Loucy (cell line): ENCODE measurements around the gene APELA.

Experiments
- H2AFZ ChIP-seq: fragments of 200-600 bp; sonication (generic); 2 replicates; pipeline ENCODE4 v1.6.0; 2016; ENCODE audit warnings: antibody characterized with exemption, mild to moderate bottlenecking, low read length, moderate library complexity
- H3F3A ChIP-seq: fragments of 200-600 bp; 2 replicates; pipeline ENCODE4 v1.6.0; 2016; ENCODE audit warnings: antibody characterized with exemption, low read depth, mild to moderate bottlenecking
- H3K27me3 ChIP-seq: fragments of 200-600 bp; sonication (generic); 2 replicates; pipeline ENCODE4 v1.6.1; 2014; ENCODE audit warnings: low read length, mild to moderate bottlenecking; ENCODE audit not compliant: insufficient read depth, poor library complexity, severe bottlenecking
- H3K36me3 ChIP-seq: fragments of 200-600 bp; sonication (generic); 2 replicates; pipeline ENCODE4 v1.6.1; 2016; ENCODE audit warnings: low read length; ENCODE audit not compliant: insufficient read depth
- H3K4me1 ChIP-seq: fragments of 200-600 bp; sonication (generic); 2 replicates; pipeline ENCODE4 v1.5.1; 2014; ENCODE audit warnings: low read length, mild to moderate bottlenecking; ENCODE audit not compliant: insufficient read depth, poor library complexity, severe bottlenecking
- H3K4me2 ChIP-seq: fragments of 200-600 bp; sonication (generic); 2 replicates; pipeline ENCODE4 v1.6.0; 2014; ENCODE audit warnings: antibody characterized with exemption, low read length, low read depth, mild to moderate bottlenecking; ENCODE audit not compliant: poor library complexity, severe bottlenecking
- H3K4me3 ChIP-seq: fragments of 200-600 bp; sonication (generic); 2 replicates; pipeline ENCODE4 v1.5.1; 2014; ENCODE audit warnings: low read length, mild to moderate bottlenecking, mixed read lengths; ENCODE audit not compliant: poor library complexity, severe bottlenecking
- H3K79me2 ChIP-seq: fragments of 200-600 bp; sonication (generic); 2 replicates; pipeline ENCODE4 v1.6.1; 2014; ENCODE audit warnings: low read length; ENCODE audit not compliant: insufficient read depth
- H3K9ac ChIP-seq: fragments of 200-600 bp; sonication (generic); 2 replicates; pipeline ENCODE4 v1.6.0; 2014; ENCODE audit warnings: mild to moderate bottlenecking, low read depth, low read length, moderate library complexity; ENCODE audit not compliant: poor library complexity, severe bottlenecking
- H3K9me2 ChIP-seq: fragments of 200-600 bp; sonication (generic); replicated peaks from 2 replicates; pipeline ENCODE4 v1.6.1; 2016; ENCODE audit warnings: low read depth, low read length, mixed read lengths
- H3K9me3 ChIP-seq: fragments of 200-600 bp; sonication (generic); 2 replicates; pipeline ENCODE4 v1.6.1; 2014; ENCODE audit warnings: mild to moderate bottlenecking, antibody characterized with exemption, low read length, low read depth; ENCODE audit not compliant: insufficient read depth
- H4K20me1 ChIP-seq: fragments of 200-600 bp; sonication (generic); 2 replicates; pipeline ENCODE4 v1.6.0; 2014; ENCODE audit warnings: antibody characterized with exemption, low read length, mild to moderate bottlenecking; ENCODE audit not compliant: insufficient read depth, poor library complexity, severe bottlenecking
- CTCF ChIP-seq: fragments of 200-600 bp; sonication (generic); conservative IDR thresholded peaks from 2 replicates; pipeline ENCODE4 v1.5.1; 2014; ENCODE audit warnings: mild to moderate bottlenecking, antibody characterized with exemption, low read length
- EZH2phosphoT487 ChIP-seq: fragments of 200-600 bp; IDR thresholded peaks from 2 replicates; pipeline ENCODE4 v1.6.1; 2018; ENCODE audit warnings: antibody characterized with exemption, mild to moderate bottlenecking, moderate library complexity, borderline replicate concordance

Gene APELA

DNA sequence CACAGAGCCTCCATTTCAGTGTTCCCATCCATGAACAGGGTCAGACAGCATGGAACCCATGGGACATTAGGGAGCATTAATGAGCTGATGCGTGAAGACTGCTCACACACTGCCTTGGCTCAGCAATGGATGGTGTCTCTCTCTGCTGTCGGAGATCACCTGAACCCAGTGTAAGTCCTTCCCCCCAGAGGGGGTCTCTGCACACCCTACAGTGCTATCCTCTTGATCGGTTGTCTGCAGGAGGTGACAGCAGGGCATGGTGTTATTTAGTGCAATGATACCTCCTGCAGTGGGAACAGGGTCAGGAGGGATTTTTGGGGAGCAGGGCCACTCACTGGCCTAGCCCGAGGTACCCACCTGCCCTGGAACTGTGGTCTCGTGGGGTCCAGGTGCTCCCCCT lies 25.6 kb downstream of the APELA start:
- no peak for TF ChIP-seq EZH2phosphoT487
- TF ChIP-seq CTCF: no peak
- Histone ChIP-seq H3K79me2 (no peaks in the 10 kb centered on the region), H3K36me3 (no peaks in the 10 kb centered on the region), H3K27me3 (no peaks in the 10 kb centered on the region), H3K4me3 (no peak overlapping the region), H4K20me1 (no peaks in the 10 kb centered on the region), H3K9ac (no peak overlapping the region), H3K9me2 (no peaks in the 10 kb centered on the region), H3K4me1 (no peaks in the 10 kb centered on the region), H3K9me3 (no peaks in the 10 kb centered on the region), H3F3A (no peaks in the 10 kb centered on the region), H3K4me2 (no peak overlapping the region), H2AFZ (no peak overlapping the region)

- H3K4me3 ChIP-seq: no peak overlapping the region
- no peaks in the 10 kb centered on the region for H3K36me3 ChIP-seq
- H2AFZ ChIP-seq: no peak overlapping the region
- H4K20me1 ChIP-seq: no peaks in the 10 kb centered on the region
- no peaks in the 10 kb centered on the region for H3K9me2 ChIP-seq
- H3K79me2 ChIP-seq: no peaks in the 10 kb centered on the region
- no peaks in the 10 kb centered on the region for H3K9me3 ChIP-seq
- H3K4me1 ChIP-seq: no peaks in the 10 kb centered on the region
- no peak overlapping the region for H3K4me2 ChIP-seq
- TF ChIP-seq CTCF (no peak), EZH2phosphoT487 (no peak)
- H3K9ac ChIP-seq: no peak overlapping the region
- no peaks in the 10 kb centered on the region for H3F3A ChIP-seq
- H3K27me3 ChIP-seq: no peaks in the 10 kb centered on the region
Observed at GRCh38 chr4:164904336-164904735, 27.4 kb downstream of the APELA start.

GRCh38 chr4:164904941-164905340 lies 28.0 kb downstream of the APELA start:
- Histone ChIP-seq H3K36me3 (no peaks in the 10 kb centered on the region), H3F3A (no peaks in the 10 kb centered on the region), H3K9ac (no peak overlapping the region), H3K4me3 (no peak overlapping the region), H3K27me3 (no peaks in the 10 kb centered on the region), H4K20me1 (no peaks in the 10 kb centered on the region), H3K79me2 (no peaks in the 10 kb centered on the region), H3K9me2 (no peaks in the 10 kb centered on the region), H2AFZ (no peak overlapping the region), H3K4me2 (no peak overlapping the region), H3K4me1 (no peaks in the 10 kb centered on the region), H3K9me3 (no peaks in the 10 kb centered on the region)
- no peak for TF ChIP-seq CTCF
- TF ChIP-seq EZH2phosphoT487: no peak
